Hepatocyte (in vitro differentiated cells): Measurements from ENCODE around the gene NACA2. TPM values are rescaled to one million over a fixed set of nuclear protein-coding genes. Genes with fewer than 3 reads are reported as not detected.

ENCODE experiments used
- DNase-seq: peaks from one replicate; pipeline ENCODE4 v3.0.0-alpha.2; 2016; ENCODE audit warnings: low spot score
- H2AFZ ChIP-seq: fragments of 200-600 bp; sonication (generic); 2 replicates; pipeline ENCODE4 v1.6.0; 2016; ENCODE audit warnings: antibody characterized with exemption, mild to moderate bottlenecking
- H3K27ac ChIP-seq: fragments of 200-600 bp; sonication (generic); 2 replicates; pipeline ENCODE4 v1.5.1; 2016; ENCODE audit warnings: mild to moderate bottlenecking
- H3K27me3 ChIP-seq: fragments of 200-600 bp; sonication (generic); 2 replicates; pipeline ENCODE4 v1.6.1; 2016
- H3K36me3 ChIP-seq: fragments of 200-600 bp; sonication (generic); replicated peaks from 2 replicates; pipeline ENCODE4 v1.5.1; 2016; ENCODE audit warnings: low read depth; ENCODE audit not compliant: insufficient read depth
- H3K4me1 ChIP-seq: fragments of 200-600 bp; sonication (generic); 2 replicates; pipeline ENCODE4 v1.5.1; 2016; ENCODE audit warnings: mild to moderate bottlenecking, moderate library complexity; ENCODE audit not compliant: insufficient read depth
- H3K4me2 ChIP-seq: fragments of 200-600 bp; sonication (generic); 2 replicates; pipeline ENCODE4 v1.6.0; 2016
- H3K4me3 ChIP-seq: fragments of 200-600 bp; sonication (generic); 2 replicates; pipeline ENCODE4 v1.5.1; 2016; ENCODE audit warnings: mild to moderate bottlenecking
- H3K79me2 ChIP-seq: fragments of 200-600 bp; sonication (generic); 2 replicates; pipeline ENCODE4 v1.6.0; 2017; ENCODE audit warnings: mild to moderate bottlenecking
- H3K9me2 ChIP-seq: fragments of 200-600 bp; sonication (generic); replicated peaks from 2 replicates; pipeline ENCODE4 v1.6.0; 2017; ENCODE audit warnings: mild to moderate bottlenecking; ENCODE audit not compliant: insufficient read depth
- H3K9me3 ChIP-seq: fragments of 200-600 bp; sonication (generic); 2 replicates; pipeline ENCODE4 v1.5.1; 2016; ENCODE audit warnings: low read depth, mild to moderate bottlenecking
- H4K20me1 ChIP-seq: fragments of 200-600 bp; sonication (generic); 2 replicates; pipeline ENCODE4 v1.6.0; 2016; ENCODE audit warnings: mild to moderate bottlenecking; ENCODE audit not compliant: insufficient read depth, poor library complexity, severe bottlenecking
- EZH2 ChIP-seq: fragments of 200-600 bp; sonication (generic); IDR thresholded peaks from 2 replicates; pipeline ENCODE4 v1.6.1; 2016; ENCODE audit warnings: antibody characterized with exemption, mild to moderate bottlenecking, borderline replicate concordance
- EZH2phosphoT487 ChIP-seq: fragments of 200-600 bp; sonication (generic); IDR thresholded peaks from one replicate; pipeline ENCODE4 v1.6.1; 2018; ENCODE audit warnings: antibody characterized with exemption, mild to moderate bottlenecking, low read depth, moderate library complexity; ENCODE audit not compliant: unreplicated experiment, severe bottlenecking
- WGBS: methylation state at CpG from one replicate; pipeline ENCODE4 v1.1.6; 2016; ENCODE audit warnings: low lambda C conversion rate; ENCODE audit errors: missing lambda C conversion rate; 5-methylcytosine and 5-hydroxymethylcytosine counted together
- polyA plus RNA-seq: library from polyadenylated mRNA; unstranded; fragments of >200 nt; fragmentation: Nextera tagmentation; extraction: Ambion mirVana; gene quantifications from 2 replicates; pipeline ENCODE4 v1.2.1, GENCODE V29; 2016
- total RNA-seq: library from RNA; depleted of rRNA; stranded (reverse); fragments of >200 nt; gene quantifications from 2 replicates; pipeline ENCODE4 v1.2.3, GENCODE V29; 2014
- TF ChIP-seq, protein P1 (sequence below): fragments of 200-600 bp; sonication (generic); IDR thresholded peaks from 2 replicates; pipeline ENCODE4 v1.5.1; 2016; ENCODE audit warnings: antibody characterized with exemption, mild to moderate bottlenecking; ENCODE audit not compliant: poor library complexity

NACA2 gene
- total and polyA plus RNA-seq, 2 experiments from 2014 or later = not detected

DNA sequence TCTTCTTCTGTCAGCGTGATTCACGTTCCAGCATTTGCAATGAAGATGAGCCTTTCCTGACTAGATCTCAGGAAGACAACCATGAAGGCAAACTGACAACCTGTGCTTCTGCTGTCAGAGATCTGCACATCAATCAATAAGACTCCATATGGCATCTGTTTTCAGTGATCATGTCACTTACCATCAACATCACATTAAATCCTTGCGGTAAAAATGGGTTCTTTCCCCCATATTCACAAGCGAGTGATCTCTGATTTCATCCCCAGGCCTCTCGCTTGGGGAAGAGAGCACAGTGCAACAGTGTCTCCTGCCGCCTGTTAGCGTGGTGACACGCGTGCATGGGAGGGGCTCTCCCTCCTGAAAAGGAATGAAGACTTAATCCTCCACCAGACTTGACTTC lies 11.1 kb downstream of the NACA2 start:
- Histone ChIP-seq H3K9me3 (no peaks in the 10 kb centered on the region), H2AFZ (peak overlapping the region; percentile 32), H4K20me1 (no peaks in the 10 kb centered on the region), H3K36me3 (no peaks in the 10 kb centered on the region), H3K27me3 (no peaks in the 10 kb centered on the region), H3K27ac (peak overlapping the region; percentile 52), H3K4me1 (peaks cover 19% of the 10 kb centered on the region), H3K9me2 (no peaks in the 10 kb centered on the region), H3K4me3 (no peak overlapping the region), H3K4me2 (peak overlapping the region; percentile 60), H3K79me2 (no peaks in the 10 kb centered on the region)
- DNase-seq = peak; percentile 58
- TF ChIP-seq, protein P1, sequence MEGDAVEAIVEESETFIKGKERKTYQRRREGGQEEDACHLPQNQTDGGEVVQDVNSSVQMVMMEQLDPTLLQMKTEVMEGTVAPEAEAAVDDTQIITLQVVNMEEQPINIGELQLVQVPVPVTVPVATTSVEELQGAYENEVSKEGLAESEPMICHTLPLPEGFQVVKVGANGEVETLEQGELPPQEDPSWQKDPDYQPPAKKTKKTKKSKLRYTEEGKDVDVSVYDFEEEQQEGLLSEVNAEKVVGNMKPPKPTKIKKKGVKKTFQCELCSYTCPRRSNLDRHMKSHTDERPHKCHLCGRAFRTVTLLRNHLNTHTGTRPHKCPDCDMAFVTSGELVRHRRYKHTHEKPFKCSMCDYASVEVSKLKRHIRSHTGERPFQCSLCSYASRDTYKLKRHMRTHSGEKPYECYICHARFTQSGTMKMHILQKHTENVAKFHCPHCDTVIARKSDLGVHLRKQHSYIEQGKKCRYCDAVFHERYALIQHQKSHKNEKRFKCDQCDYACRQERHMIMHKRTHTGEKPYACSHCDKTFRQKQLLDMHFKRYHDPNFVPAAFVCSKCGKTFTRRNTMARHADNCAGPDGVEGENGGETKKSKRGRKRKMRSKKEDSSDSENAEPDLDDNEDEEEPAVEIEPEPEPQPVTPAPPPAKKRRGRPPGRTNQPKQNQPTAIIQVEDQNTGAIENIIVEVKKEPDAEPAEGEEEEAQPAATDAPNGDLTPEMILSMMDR = peak; percentile 38
- TF ChIP-seq EZH2phosphoT487 (no peak), EZH2 (no peak)
- 55% methylated on average over 9 of the region's 9 CpGs for WGBS

DNA sequence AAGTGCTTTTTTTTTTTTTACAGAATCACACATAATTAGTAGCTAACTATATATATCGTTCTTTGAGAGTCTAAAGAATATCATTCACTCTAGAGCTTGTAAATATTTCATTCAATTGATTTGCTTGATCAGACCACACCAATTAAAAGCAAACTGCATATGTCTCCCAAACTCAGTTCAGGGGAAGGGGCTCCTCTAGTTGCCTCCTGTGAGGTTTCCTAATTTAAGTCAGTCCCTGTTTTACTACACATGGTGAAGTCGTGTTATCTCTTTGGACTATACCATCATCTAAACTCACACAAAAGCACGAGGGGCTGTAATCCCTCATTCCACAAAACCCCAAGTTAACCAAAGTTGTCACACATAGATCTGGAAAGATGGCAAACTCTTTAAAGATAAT lies 11.7 kb downstream of the NACA2 start:
- H3K9me3 ChIP-seq = no peaks in the 10 kb centered on the region
- 62% methylated on average over 3 of the region's 3 CpGs for WGBS
- H3K36me3 ChIP-seq = no peaks in the 10 kb centered on the region
- H3K9me2 ChIP-seq = no peaks in the 10 kb centered on the region
- TF ChIP-seq, protein P1 = no peak
- TF ChIP-seq EZH2 (no peak), EZH2phosphoT487 (no peak)
- no peaks in the 10 kb centered on the region for H4K20me1 ChIP-seq
- no peak overlapping the region for H3K4me3 ChIP-seq
- H3K27ac ChIP-seq = peak overlapping the region; percentile 52
- no peaks in the 10 kb centered on the region for H3K27me3 ChIP-seq
- H3K79me2 ChIP-seq = no peaks in the 10 kb centered on the region
- H3K4me2 ChIP-seq = peak overlapping the region; percentile 60
- H2AFZ ChIP-seq = no peak overlapping the region
- no peak for DNase-seq
- H3K4me1 ChIP-seq = peaks cover 19% of the 10 kb centered on the region

DNA sequence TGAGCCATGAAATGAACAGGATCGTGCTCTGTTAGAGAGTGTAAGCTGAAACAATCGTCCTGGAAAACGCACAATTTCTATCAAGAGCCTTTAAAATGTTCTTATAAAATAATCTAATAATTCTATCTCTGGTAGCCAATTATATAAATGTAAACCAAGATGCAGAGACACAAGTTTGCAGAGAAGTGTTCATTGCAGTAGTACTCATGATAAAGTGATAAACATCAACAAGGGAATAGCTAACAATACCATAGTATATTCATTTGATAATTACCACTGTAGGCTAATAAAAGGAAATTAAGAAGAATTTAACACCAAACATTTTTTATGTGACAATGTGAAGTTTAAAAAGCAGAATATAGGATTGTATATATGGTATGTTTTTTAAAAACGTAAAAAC lies 12.4 kb downstream of the NACA2 start:
- Histone ChIP-seq H2AFZ (no peak overlapping the region), H3K9me3 (no peaks in the 10 kb centered on the region), H3K27ac (no peak overlapping the region), H3K27me3 (no peaks in the 10 kb centered on the region), H4K20me1 (no peaks in the 10 kb centered on the region), H3K4me1 (peaks cover 19% of the 10 kb centered on the region), H3K36me3 (no peaks in the 10 kb centered on the region), H3K4me3 (no peak overlapping the region), H3K9me2 (no peaks in the 10 kb centered on the region), H3K4me2 (no peak overlapping the region), H3K79me2 (no peaks in the 10 kb centered on the region)
- WGBS = 84% methylated on average over 4 of the region's 4 CpGs
- DNase-seq = no peak
- TF ChIP-seq EZH2phosphoT487 (no peak), EZH2 (no peak)
- TF ChIP-seq, protein P1 = no peak

DNA sequence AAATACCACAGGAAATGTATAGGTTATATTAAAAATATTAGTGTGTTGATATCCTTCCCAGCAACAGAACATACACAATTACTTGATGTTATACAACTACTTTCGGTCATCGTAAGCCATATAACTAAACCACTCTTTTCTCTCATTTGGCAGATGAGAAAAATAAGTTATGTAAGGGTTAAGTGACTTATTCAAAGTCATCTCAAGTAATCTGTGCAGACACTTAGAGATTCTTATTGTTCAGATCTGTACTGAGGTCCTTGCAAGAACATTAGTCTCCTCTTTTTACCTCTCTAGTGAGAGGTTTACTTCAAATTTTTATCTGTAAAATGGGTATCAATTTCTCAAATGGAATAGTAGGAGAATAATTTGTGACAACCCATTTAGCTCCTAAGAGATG lies 15.0 kb downstream of the NACA2 start:
- H3K4me2 ChIP-seq = no peak overlapping the region
- H3K4me3 ChIP-seq = no peak overlapping the region
- no peaks in the 10 kb centered on the region for H4K20me1 ChIP-seq
- no peak for DNase-seq
- H3K79me2 ChIP-seq = no peaks in the 10 kb centered on the region
- no peak overlapping the region for H2AFZ ChIP-seq
- no peaks in the 10 kb centered on the region for H3K9me3 ChIP-seq
- H3K27me3 ChIP-seq = no peaks in the 10 kb centered on the region
- H3K36me3 ChIP-seq = no peaks in the 10 kb centered on the region
- H3K4me1 ChIP-seq = peaks cover 7% of the 10 kb centered on the region
- H3K27ac ChIP-seq = peak overlapping the region; percentile 51
- H3K9me2 ChIP-seq = no peaks in the 10 kb centered on the region
- 95% methylated on average over 2 of the region's 2 CpGs for WGBS
- TF ChIP-seq EZH2 (no peak), EZH2phosphoT487 (no peak)
- TF ChIP-seq, protein P1 = no peak
